OCI-LY7 (cell line): ENCODE data around the gene C19orf67. TPM values are rescaled to one million over a fixed set of nuclear protein-coding genes. Genes with fewer than 3 reads are reported as not detected.
"Not testable (repeated sequence)": the region's sequence is repeated elsewhere in the genome, so short reads cannot be mapped to it uniquely, and the experiment has no call there.

Experiments
- BruUV-seq: library from RNA; stranded (reverse); fragments of 400-500 nt; replicated peaks from 2 replicates; lab custom pipeline; 2021; lab: Mats Ljungman, UMichigan
- CTCF ChIA-PET: fragments of 300-600 bp; sonication (Branson Sonifier 250); formaldehyde crosslinking; loops from one replicate; lab custom pipeline; 2022; ENCODE audit warnings: antibody characterized with exemption; ENCODE audit not compliant: unreplicated experiment; lab: Charles Lee
- POLR2A ChIA-PET: fragments of 300-600 bp; sonication (Branson Sonifier 250); formaldehyde crosslinking; loops from one replicate; lab custom pipeline; 2022; ENCODE audit warnings: antibody characterized with exemption; lab: Charles Lee
- DNase-seq: peaks from one replicate; pipeline ENCODE4 v3.0.0-alpha.2; 2015; ENCODE audit warnings: low spot score
- H2AFZ ChIP-seq: fragments of 200-600 bp; sonication (generic), shearing (Covaris generic); 2 replicates; pipeline ENCODE4 v1.6.1; 2014; ENCODE audit warnings: mild to moderate bottlenecking, antibody characterized with exemption, low read length, moderate library complexity
- H3K27ac ChIP-seq: fragments of 200-600 bp; sonication (generic); 2 replicates; pipeline ENCODE4 v1.5.1; 2014; ENCODE audit warnings: mixed run types, low read depth, mild to moderate bottlenecking, moderate library complexity, low read length, inconsistent platforms; ENCODE audit not compliant: poor library complexity, severe bottlenecking
- H3K36me3 ChIP-seq: fragments of 200-600 bp; sonication (generic); 2 replicates; pipeline ENCODE4 v1.6.1; 2014; ENCODE audit warnings: mild to moderate bottlenecking, antibody characterized with exemption, low read length, moderate library complexity, mixed read lengths; ENCODE audit not compliant: insufficient read depth
- H3K4me1 ChIP-seq: fragments of 200-600 bp; sonication (generic); 2 replicates; pipeline ENCODE4 v1.5.1; 2014; ENCODE audit warnings: mild to moderate bottlenecking, low read length; ENCODE audit not compliant: insufficient read depth, poor library complexity, severe bottlenecking
- H3K4me2 ChIP-seq: fragments of 200-600 bp; sonication (generic); 2 replicates; pipeline ENCODE4 v1.6.1; 2014; ENCODE audit warnings: mild to moderate bottlenecking, low read length
- H3K4me3 ChIP-seq: fragments of 200-600 bp; sonication (generic); 2 replicates; pipeline ENCODE4 v1.5.1; 2014; ENCODE audit warnings: mild to moderate bottlenecking, low read depth, low read length; ENCODE audit not compliant: poor library complexity, severe bottlenecking
- H3K79me2 ChIP-seq: fragments of 200-600 bp; sonication (generic); 2 replicates; pipeline ENCODE4 v1.6.1; 2016; ENCODE audit warnings: low read depth, mild to moderate bottlenecking, low read length, moderate library complexity, mixed read lengths; ENCODE audit not compliant: insufficient read depth
- H3K9me2 ChIP-seq: fragments of 200-600 bp; sonication (generic); 2 replicates; pipeline ENCODE4 v1.6.1; 2016; ENCODE audit warnings: mild to moderate bottlenecking, low read length, mixed read lengths; ENCODE audit not compliant: insufficient read depth
- H3K9me3 ChIP-seq: fragments of 200-600 bp; sonication (generic); 2 replicates; pipeline ENCODE4 v1.6.1; 2014; ENCODE audit warnings: mild to moderate bottlenecking, mixed run types, low read length, mixed read lengths
- H4K20me1 ChIP-seq: fragments of 200-600 bp; sonication (generic); 2 replicates; pipeline ENCODE4 v1.6.1; 2014; ENCODE audit warnings: mild to moderate bottlenecking, antibody characterized with exemption, low read length, moderate library complexity, mixed read lengths; ENCODE audit not compliant: insufficient read depth
- CTCF ChIP-seq: fragments of 200-600 bp; sonication (generic); conservative IDR thresholded peaks from 2 replicates; pipeline ENCODE4 v1.5.1; 2014; ENCODE audit warnings: mild to moderate bottlenecking, antibody characterized with exemption, low read length, moderate library complexity, mixed read lengths
- EZH2phosphoT487 ChIP-seq: fragments of 200-600 bp; sonication (generic); IDR thresholded peaks from 2 replicates; pipeline ENCODE4 v1.6.1; 2018; ENCODE audit warnings: low read depth, borderline replicate concordance, mild to moderate bottlenecking, mixed run types, antibody characterized with exemption, low read length, moderate library complexity, mixed read lengths
- intact Hi-C: fragments of 100-400 bp; cut with micrococcal nuclease; formaldehyde crosslinking; loops from one replicate; pipeline ENCODE4 v1.10.0; 2022; ENCODE audit not compliant: unreplicated experiment
- total RNA-seq, 2 experiments: library from RNA; depleted of rRNA in 1 of 2; stranded (reverse); fragments of >200 nt in 1 of 2; shearing (Covaris generic) in 1 of 2; gene quantifications; 2 replicates each; pipeline ENCODE4 v1.2.3, GENCODE V29; 2014 to 2022

Gene C19orf67
- total RNA-seq, 2 experiments from 2014 or later = 1.4 to 2.6 TPM

DNA sequence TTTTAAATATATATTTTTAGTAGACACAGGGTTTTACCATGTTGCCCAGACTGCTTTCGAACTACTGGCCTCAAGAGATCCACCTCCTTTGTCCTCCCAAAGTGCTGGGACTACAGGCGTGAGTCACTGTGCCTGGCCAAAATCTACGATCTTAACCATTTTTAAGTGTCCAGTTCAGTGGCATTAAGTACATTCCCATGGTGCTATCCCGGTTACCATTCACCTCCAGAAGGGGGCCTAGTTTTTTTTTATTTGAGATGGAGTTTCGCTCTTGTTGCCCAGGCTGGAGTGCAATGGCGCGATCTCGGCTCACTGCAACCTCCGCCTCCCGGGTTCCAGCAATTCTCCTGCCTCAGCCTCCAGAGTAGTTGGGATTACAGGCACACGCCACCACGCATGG, 50.4 kb downstream of the C19orf67 start:
- H3K27ac ChIP-seq, DNase-seq, H3K79me2 ChIP-seq, CTCF ChIA-PET, H3K4me1 ChIP-seq, intact Hi-C loops, H3K4me2 ChIP-seq, POLR2A ChIA-PET, H4K20me1 ChIP-seq, H2AFZ ChIP-seq, BruUV-seq, H3K9me3 ChIP-seq, H3K4me3 ChIP-seq, H3K36me3 ChIP-seq, H3K9me2 ChIP-seq: not testable (repeated sequence)
- 0 out of 2 replicates have a peak, but pooled peaks have one; percentile 31 for TF ChIP-seq CTCF

- no peaks in the 10 kb centered on the region for H3K36me3 ChIP-seq
- TF ChIP-seq EZH2phosphoT487 (no peak), CTCF (no peak)
These were observed 51.6 kb downstream of the C19orf67 start for GRCh38 chr19:14033946-14034345.

GRCh38 chr19:14031719-14032480, 53.7 kb downstream of the C19orf67 start, which contains the start of gene IL27RA:
TSS of gene IL27RA (plus strand) at chr19:14031762. CDS start at chr19:14031873, 111 bp downstream.
- Histone ChIP-seq H3K9me3 (no peaks in the 10 kb centered on the region), H2AFZ (peak within 1 kb of the TSS; percentile 68), H3K4me2 (peak within 1 kb of the TSS; percentile 75), H3K27ac (peak within 1 kb of the TSS; percentile 45), H3K9me2 (no peaks in the 10 kb centered on the region), H3K4me3 (peak within 1 kb of the TSS; percentile 71), H3K79me2 (no peaks in the 10 kb centered on the region), H4K20me1 (no peaks in the 10 kb centered on the region), H3K36me3 (no peaks in the 10 kb centered on the region), H3K4me1 (peaks cover 14% of the 10 kb centered on the region)
- POLR2A ChIA-PET = interaction anchor here (0.7 to 1.4 kb wide), 5 partner anchors 11 to 150 kb away, joined by 3 to 7 read pairs (median 3); no protein-coding TSS in a partner anchor
- CTCF ChIA-PET = interaction anchor here (0.7 to 1.4 kb wide), 2 partner anchors 9 to 27 kb away, joined by 3 to 4 read pairs; no protein-coding TSS in a partner anchor
- peak; percentile 85 for DNase-seq
- intact Hi-C loops = loop anchor here (1.0 to 5.0 kb wide), 4 partner anchors 46 to 152 kb away; partner anchors contain the start of gene DCAF15
- no TSS peak for BruUV-seq
- peak; percentile 88 for TF ChIP-seq CTCF
- TF ChIP-seq EZH2phosphoT487 = no peak

More at GRCh38 chr19:14033946-14034345, 51.6 kb downstream of the C19orf67 start:
- POLR2A ChIA-PET = no interaction called here
- intact Hi-C loops = loop anchor here (5.0 kb wide), 2 partner anchors 82 to 132 kb away; partner anchors contain the start of gene DCAF15
- H3K79me2 ChIP-seq = no peaks in the 10 kb centered on the region
- BruUV-seq = no TSS peak
- H3K9me2 ChIP-seq = no peaks in the 10 kb centered on the region
- H3K9me3 ChIP-seq = no peaks in the 10 kb centered on the region
- H3K4me2 ChIP-seq = no peak overlapping the region
- no peak overlapping the region for H3K4me3 ChIP-seq
- no peaks in the 10 kb centered on the region for H4K20me1 ChIP-seq
- no peak overlapping the region for H2AFZ ChIP-seq
- no peak for DNase-seq
- H3K27ac ChIP-seq = no peak overlapping the region
- CTCF ChIA-PET = no interaction called here
- peaks cover 7% of the 10 kb centered on the region for H3K4me1 ChIP-seq
